ENCODE measurements around the gene GPR18.
A peak's percentile ranks its signal among the peaks of the same experiment; 100 is the strongest.
"Not testable (repeated sequence)": the region's sequence is repeated elsewhere in the genome, so short reads cannot be mapped to it uniquely, and the experiment has no call there.

The GPR18 gene

DNA sequence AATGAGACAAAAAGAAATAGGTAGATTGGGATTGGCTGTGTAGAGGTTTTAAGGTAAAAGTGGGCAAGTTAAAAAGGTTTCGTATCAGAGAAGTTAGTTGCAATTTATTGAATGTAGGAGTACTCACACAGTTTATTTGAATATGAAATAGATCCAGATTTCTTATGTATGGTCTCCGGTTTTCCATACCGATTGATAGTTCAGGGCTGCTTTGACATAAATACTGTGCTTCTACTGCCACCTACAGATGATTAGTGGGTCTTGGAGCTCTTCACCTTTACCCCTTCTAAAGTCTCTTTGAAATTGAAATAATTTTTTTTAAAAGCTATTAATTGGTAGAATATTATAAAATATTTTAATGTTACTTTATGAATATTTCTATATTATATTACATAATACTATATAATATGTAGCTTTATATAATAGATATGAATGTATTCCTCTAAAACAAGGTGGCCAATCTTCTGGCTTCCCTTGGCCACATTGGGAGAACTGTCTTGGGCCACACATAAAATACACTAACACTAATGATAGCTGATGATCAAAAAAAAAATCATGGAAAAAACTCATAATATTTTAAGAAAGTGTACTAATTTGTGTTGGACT lies 7.7 kb upstream of the GPR18 start:
- Mint-ChIP-seq H3K4me3 (peak overlapping the region; percentile 46), H3K27ac (peak overlapping the region; percentile 95), H3K27me3 (no peaks in the 10 kb centered on the region), H3K9me3 (ENCODE audit: low read depth) (no peaks in the 10 kb centered on the region), H3K36me3 (no peaks in the 10 kb centered on the region), H3K4me1 (ENCODE audit: low read depth) (peaks cover 69% of the 10 kb centered on the region)

DNA sequence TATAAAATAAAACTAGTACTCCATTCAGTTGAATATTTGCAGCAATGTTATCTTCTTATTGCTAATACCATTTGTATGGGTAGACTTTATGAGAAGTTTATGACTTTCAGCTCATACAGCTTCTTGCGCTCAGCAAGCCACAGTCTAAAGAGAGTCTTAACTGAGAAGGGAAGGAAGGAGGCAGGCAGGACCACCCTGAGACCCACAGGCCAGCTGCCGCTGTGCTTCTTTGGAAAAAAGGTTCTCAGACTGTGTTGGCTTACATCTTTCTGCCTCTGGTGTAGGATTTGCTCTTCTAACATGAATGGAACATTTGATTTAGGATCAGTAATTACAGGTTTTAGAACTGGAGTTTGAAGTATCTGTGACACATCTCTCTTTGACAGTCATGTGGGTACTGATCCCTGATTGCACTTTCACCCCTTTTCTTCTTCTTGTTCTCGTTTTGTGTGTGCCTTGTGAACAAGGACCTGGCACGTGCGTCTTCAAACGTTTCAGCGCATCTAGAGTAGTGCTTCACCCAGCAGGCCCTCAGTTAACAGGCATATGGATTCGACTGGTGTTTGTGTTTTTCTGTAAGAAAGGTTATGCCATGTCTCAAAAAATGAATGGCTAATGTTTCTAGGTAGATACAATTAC lies 7.1 kb upstream of the GPR18 start:
- no peaks in the 10 kb centered on the region for H3K36me3 Mint-ChIP-seq
- peak overlapping the region; percentile 46 for H3K4me3 Mint-ChIP-seq
- no peaks in the 10 kb centered on the region for H3K9me3 Mint-ChIP-seq (ENCODE audit: low read depth)
- H3K27me3 Mint-ChIP-seq = no peaks in the 10 kb centered on the region
- H3K27ac Mint-ChIP-seq = peak overlapping the region; percentile 95
- peaks cover 69% of the 10 kb centered on the region for H3K4me1 Mint-ChIP-seq (ENCODE audit: low read depth)

DNA sequence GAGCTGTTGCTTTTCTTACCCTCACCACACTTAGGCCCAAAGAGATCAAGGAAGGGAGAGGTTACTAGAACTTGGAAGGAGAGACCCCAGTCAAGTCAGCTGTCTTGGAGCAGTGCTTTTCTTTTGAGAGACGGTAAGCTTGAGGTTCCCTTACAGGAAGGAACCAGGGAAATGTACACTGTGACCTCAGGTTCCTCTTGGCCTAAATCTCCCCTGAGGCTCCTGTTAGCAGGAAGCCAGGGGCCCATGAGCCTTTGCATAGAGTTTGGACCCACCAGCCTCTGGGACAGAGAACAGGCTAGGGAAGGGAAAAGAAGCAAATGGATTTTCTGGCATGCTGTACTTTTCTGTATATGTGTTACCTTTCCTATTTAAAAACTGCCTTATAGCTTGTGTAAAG lies 5.9 kb upstream of the GPR18 start:
- peaks cover 74% of the 10 kb centered on the region for H3K4me1 Mint-ChIP-seq (ENCODE audit: low read depth)
- H3K27me3 Mint-ChIP-seq = no peaks in the 10 kb centered on the region
- H3K36me3 Mint-ChIP-seq = no peaks in the 10 kb centered on the region

GRCh38 chr13:99263126-99263785 lies 5.1 kb upstream of the GPR18 start:
- no peaks in the 10 kb centered on the region for H3K27me3 Mint-ChIP-seq
- peaks cover 76% of the 10 kb centered on the region for H3K4me1 Mint-ChIP-seq (ENCODE audit: low read depth)
- no peaks in the 10 kb centered on the region for H3K9me3 Mint-ChIP-seq (ENCODE audit: low read depth)
- H3K36me3 Mint-ChIP-seq = no peaks in the 10 kb centered on the region
- H3K4me3 Mint-ChIP-seq = no peak overlapping the region
- peak overlapping the region; percentile 95 for H3K27ac Mint-ChIP-seq

More for the DNA sequence above, 5.9 kb upstream of the GPR18 start:
- peak overlapping the region; percentile 95 for H3K27ac Mint-ChIP-seq
- no peaks in the 10 kb centered on the region for H3K9me3 Mint-ChIP-seq (ENCODE audit: low read depth)
- no peak overlapping the region for H3K4me3 Mint-ChIP-seq

DNA sequence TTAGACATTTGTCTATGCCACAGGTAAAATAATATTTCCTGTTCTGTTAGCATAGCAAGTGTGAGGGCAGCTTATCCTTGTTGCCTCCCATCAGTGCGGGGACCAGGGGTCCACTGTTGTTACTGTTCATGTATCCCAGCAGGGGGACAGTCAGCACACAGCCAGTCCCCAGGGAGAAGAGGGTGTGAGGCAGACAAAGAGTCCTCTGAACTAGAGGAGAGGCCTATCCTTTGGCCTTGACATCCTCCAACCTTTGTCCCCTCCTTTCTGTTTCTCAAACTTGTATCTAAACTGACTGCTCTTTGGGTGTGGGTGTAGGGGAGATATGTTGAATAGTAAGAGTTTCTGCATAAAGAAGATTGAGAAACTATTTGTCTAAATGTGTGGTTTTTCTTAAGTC lies 2.9 kb upstream of the GPR18 start:
- Mint-ChIP-seq H3K36me3 (no peaks in the 10 kb centered on the region), H3K27ac (peak overlapping the region; percentile 94), H3K4me3 (peak overlapping the region; percentile 51), H3K27me3 (no peaks in the 10 kb centered on the region), H3K4me1 (ENCODE audit: low read depth) (peaks cover 84% of the 10 kb centered on the region), H3K9me3 (ENCODE audit: low read depth) (no peaks in the 10 kb centered on the region)

- H3K4me3 Mint-ChIP-seq = peak overlapping the region; percentile 67
- no peaks in the 10 kb centered on the region for H3K27me3 Mint-ChIP-seq
- peaks cover 3% of the 10 kb centered on the region for H3K36me3 Mint-ChIP-seq
- peaks cover 86% of the 10 kb centered on the region for H3K4me1 Mint-ChIP-seq (ENCODE audit: low read depth)
- H3K27ac Mint-ChIP-seq = peak overlapping the region; percentile 94
- H3K9me3 Mint-ChIP-seq (ENCODE audit: low read depth) = no peaks in the 10 kb centered on the region
Measured at GRCh38 chr13:99260216-99260615, 2.0 kb upstream of the GPR18 start.

GRCh38 chr13:99258946-99259345 lies 767 bp upstream of the GPR18 start:
- Mint-ChIP-seq H3K27me3 (no peaks in the 10 kb centered on the region), H3K36me3 (peaks cover 11% of the 10 kb centered on the region), H3K4me1 (ENCODE audit: low read depth) (peaks cover 84% of the 10 kb centered on the region), H3K4me3 (peak overlapping the region; percentile 92), H3K9me3 (ENCODE audit: low read depth) (no peaks in the 10 kb centered on the region), H3K27ac (peak overlapping the region; percentile 94)

GRCh38 chr13:99257291-99257690 lies 888 bp downstream of the GPR18 start:
- no peaks in the 10 kb centered on the region for H3K27me3 Mint-ChIP-seq
- H3K9me3 Mint-ChIP-seq (ENCODE audit: low read depth) = no peaks in the 10 kb centered on the region
- H3K4me3 Mint-ChIP-seq = peak overlapping the region; percentile 90
- peak overlapping the region; percentile 86 for H3K27ac Mint-ChIP-seq
- peaks cover 80% of the 10 kb centered on the region for H3K4me1 Mint-ChIP-seq (ENCODE audit: low read depth)
- H3K36me3 Mint-ChIP-seq = peaks cover 14% of the 10 kb centered on the region

DNA sequence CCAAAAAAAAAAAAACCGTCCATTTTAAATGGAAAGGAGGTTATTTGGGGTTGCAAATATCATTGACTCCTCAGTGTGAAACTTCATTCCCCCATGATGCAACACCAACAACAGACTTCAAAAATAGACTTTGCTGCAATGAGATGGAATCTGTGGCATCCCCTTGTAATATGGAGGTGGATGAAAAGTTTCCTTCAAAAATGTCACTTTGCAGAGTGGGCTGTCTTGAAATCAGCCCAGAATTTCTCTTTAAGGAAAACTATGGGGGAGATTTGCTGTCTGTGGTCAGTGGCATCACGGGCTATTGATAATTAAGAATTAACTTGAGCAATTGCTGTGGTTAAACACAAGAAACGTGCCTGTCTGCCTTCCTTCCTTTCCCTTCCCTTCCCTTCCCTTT lies 1.5 kb downstream of the GPR18 start:
- H3K27me3 Mint-ChIP-seq = no peaks in the 10 kb centered on the region
- H3K4me1 Mint-ChIP-seq (ENCODE audit: low read depth) = peaks cover 80% of the 10 kb centered on the region
- peak overlapping the region; percentile 90 for H3K4me3 Mint-ChIP-seq
- no peaks in the 10 kb centered on the region for H3K9me3 Mint-ChIP-seq (ENCODE audit: low read depth)
- H3K27ac Mint-ChIP-seq = peak overlapping the region; percentile 93
- H3K36me3 Mint-ChIP-seq = peaks cover 14% of the 10 kb centered on the region

DNA sequence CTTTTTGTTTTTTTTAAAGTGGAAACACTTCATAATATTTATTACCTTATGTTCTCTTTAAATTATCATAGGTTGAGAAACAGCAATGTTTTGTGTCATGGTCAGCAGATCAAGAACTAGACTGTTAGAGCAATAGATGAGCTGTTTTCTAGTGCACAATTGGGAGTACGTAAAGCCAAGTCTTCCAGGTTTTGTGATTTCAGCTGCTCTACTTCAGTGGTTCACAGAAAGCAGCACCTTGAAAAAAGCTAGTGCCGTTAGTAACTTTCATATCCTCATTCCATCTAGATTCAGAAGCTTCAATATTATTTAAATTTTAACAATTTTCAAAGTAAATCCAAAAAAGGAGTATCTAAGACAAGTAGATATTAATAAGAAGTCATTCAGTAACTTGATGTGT lies 1.9 kb downstream of the GPR18 start:
- Mint-ChIP-seq H3K36me3 (peaks cover 14% of the 10 kb centered on the region), H3K4me1 (ENCODE audit: low read depth) (peaks cover 80% of the 10 kb centered on the region), H3K27ac (peak overlapping the region; percentile 93), H3K27me3 (no peaks in the 10 kb centered on the region), H3K4me3 (peak overlapping the region; percentile 90), H3K9me3 (ENCODE audit: low read depth) (no peaks in the 10 kb centered on the region)

GRCh38 chr13:99255271-99255670 lies 2.9 kb downstream of the GPR18 start:
- Mint-ChIP-seq H3K27me3 (no peaks in the 10 kb centered on the region), H3K4me3 (peak overlapping the region; percentile 90), H3K27ac (peak overlapping the region; percentile 93), H3K36me3 (peaks cover 17% of the 10 kb centered on the region), H3K4me1 (ENCODE audit: low read depth) (peaks cover 77% of the 10 kb centered on the region), H3K9me3 (ENCODE audit: low read depth) (no peaks in the 10 kb centered on the region)

GRCh38 chr13:99254830-99255229 lies 3.3 kb downstream of the GPR18 start:
- H3K9me3 Mint-ChIP-seq (ENCODE audit: low read depth) = no peaks in the 10 kb centered on the region
- peak overlapping the region; percentile 90 for H3K4me3 Mint-ChIP-seq
- H3K27ac Mint-ChIP-seq = peak overlapping the region; percentile 93
- H3K4me1 Mint-ChIP-seq (ENCODE audit: low read depth) = peaks cover 77% of the 10 kb centered on the region
- peaks cover 18% of the 10 kb centered on the region for H3K36me3 Mint-ChIP-seq
- H3K27me3 Mint-ChIP-seq = no peaks in the 10 kb centered on the region

DNA sequence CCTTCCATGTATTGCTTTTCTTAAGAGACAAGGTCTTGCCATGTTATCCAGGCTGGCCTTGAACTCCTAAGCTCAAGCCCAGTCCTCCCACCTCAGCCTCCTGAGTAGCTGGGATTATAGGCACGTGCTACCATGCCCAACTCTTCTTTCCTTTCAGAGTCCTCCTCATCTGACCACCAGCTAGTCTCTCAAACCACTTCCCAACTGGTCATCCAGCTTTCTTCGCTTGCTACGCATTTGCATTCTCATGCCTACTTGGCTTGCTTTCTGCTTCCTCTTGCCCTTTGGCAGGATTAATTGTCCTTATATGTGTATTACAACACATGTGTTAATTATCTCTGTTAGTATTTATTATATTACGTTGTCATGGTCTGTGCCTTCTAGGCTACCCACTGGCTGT lies 6.3 kb downstream of the GPR18 start:
- peaks cover 68% of the 10 kb centered on the region for H3K4me1 Mint-ChIP-seq (ENCODE audit: low read depth)
- peaks cover 31% of the 10 kb centered on the region for H3K36me3 Mint-ChIP-seq
- no peaks in the 10 kb centered on the region for H3K27me3 Mint-ChIP-seq
- no peaks in the 10 kb centered on the region for H3K9me3 Mint-ChIP-seq (ENCODE audit: low read depth)
- peak overlapping the region; percentile 28 for H3K27ac Mint-ChIP-seq
- H3K4me3 Mint-ChIP-seq = no peak overlapping the region

DNA sequence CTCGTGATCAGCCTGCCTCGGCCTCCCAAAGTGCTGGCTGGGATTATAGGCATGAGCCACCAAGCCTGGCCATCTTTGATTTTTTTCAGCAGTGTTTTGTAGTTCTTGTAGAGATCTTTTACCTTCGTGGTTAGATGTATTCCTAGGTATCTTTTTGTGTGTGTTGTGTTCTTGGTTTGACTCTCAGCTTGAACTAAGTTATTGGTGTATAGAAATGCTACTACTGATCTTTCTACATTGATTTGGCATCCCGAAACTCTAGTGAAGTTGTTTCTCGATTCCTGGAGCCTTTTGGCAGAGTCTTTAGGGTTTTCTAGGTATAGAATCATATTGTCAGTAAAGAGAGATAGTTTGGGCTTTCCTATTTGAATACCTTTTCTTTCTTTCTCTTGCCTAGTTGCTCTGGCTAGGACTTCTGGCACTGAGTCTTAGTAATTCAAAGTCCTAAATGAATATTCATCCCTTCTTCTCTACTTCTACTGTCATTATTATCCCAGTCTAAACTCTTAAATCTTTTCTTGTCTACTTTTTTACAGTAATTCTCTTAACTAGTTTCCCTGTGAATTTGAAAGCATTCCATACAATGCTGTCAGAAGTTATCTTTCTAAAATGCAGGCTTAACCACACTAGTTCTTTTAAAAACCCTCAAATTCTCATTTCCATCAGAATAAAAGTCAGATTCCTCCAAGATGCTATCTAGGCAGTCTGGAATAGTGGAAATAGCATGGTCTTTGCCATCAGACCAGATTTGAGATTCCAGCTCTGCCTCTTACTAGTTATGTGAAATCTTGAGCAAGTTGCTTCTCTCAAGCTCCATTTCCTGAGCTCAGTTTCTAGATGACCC lies 7.0 kb downstream of the GPR18 start:
- no peaks in the 10 kb centered on the region for H3K9me3 Mint-ChIP-seq (ENCODE audit: low read depth)
- H3K4me1 Mint-ChIP-seq (ENCODE audit: low read depth) = peaks cover 65% of the 10 kb centered on the region
- no peaks in the 10 kb centered on the region for H3K27me3 Mint-ChIP-seq
- H3K36me3 Mint-ChIP-seq = peaks cover 34% of the 10 kb centered on the region
- no peak overlapping the region for H3K4me3 Mint-ChIP-seq
- peak overlapping the region; percentile 28 for H3K27ac Mint-ChIP-seq

- H3K36me3 Mint-ChIP-seq = peaks cover 28% of the 10 kb centered on the region
- H3K9me3 Mint-ChIP-seq (ENCODE audit: low read depth); H3K27me3 Mint-ChIP-seq; H3K4me3 Mint-ChIP-seq: not testable (repeated sequence)
- H3K4me1 Mint-ChIP-seq (ENCODE audit: low read depth) = peaks cover 53% of the 10 kb centered on the region
- H3K27ac Mint-ChIP-seq = peak overlapping the region; percentile 47
Measured at GRCh38 chr13:99249606-99250005, 8.6 kb downstream of the GPR18 start.
